ENCODE data around the gene EBI3.
"Not testable (repeated sequence)": the region's sequence is repeated elsewhere in the genome, so short reads cannot be mapped to it uniquely, and the experiment has no call there.

Gene EBI3

DNA sequence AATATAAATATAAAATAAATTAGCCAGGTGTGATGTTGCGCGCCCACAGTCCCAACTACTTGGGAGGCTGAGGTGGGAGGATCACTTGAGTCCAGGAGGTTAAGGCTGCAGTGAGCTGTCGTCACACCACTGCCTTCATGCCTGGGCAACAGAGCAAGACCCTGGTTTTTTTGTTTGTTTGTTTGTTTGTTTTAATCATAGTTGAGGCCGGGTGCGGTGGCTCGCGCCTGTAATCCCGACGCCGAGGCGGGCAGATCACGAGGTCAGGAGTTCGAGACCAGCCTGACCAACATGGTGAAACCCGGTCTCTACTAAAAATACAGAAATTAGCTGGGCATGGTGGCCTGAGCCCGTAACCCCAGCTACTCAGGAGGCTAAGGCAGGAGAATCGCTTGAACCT, 8.2 kb downstream of the EBI3 start:
- DNase-seq = not testable (repeated sequence)

DNA sequence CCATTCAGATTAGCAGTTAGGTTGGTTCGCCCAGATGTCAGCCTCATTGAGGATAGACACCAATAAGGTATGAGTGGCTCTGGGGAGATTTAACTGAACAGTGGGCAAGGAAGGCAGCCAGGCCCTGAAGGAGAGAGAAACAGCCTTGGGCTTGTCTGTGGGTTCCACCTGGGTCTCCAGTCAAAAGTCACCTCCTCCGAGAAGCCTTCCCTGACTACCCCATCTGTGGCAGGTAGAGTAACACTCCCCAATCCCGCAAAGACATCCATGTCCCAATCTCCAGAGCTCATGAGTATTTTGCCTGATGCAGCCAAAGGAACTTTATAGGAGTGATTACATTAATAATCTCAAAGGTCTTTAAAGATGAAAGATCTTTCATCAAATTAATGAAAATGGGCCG, 9.5 kb downstream of the EBI3 start:
- DNase-seq = no peak

DNA sequence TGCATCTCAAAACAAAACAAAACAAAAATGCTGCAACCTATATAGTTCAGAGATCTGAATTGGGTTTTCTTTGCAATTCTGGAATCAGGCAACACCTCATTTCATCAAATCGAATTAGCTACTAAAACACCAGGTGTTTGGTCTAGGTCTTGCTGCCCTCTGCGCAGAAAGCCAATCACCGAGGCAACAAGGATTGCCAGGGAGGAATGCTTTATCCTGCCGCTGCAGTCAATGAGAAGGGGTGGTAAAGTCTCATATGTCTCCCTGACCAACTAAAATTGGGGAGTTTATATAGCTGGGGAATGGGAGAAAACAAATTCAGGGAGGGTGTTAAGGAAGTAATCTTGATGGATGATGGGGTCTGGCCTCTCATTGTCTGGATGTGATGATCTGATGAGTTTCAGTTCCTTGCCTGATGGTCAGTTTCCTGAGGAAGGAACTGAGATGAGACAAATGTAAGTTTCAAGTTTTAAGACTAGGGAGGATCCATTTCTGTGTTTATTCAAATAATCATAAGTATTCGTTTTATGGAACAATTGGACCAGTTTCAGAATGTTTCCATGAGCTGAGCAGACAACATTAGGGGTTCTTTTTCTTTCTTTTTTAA, 12.6 kb downstream of the EBI3 start:
- DNase-seq = no peak

DNA sequence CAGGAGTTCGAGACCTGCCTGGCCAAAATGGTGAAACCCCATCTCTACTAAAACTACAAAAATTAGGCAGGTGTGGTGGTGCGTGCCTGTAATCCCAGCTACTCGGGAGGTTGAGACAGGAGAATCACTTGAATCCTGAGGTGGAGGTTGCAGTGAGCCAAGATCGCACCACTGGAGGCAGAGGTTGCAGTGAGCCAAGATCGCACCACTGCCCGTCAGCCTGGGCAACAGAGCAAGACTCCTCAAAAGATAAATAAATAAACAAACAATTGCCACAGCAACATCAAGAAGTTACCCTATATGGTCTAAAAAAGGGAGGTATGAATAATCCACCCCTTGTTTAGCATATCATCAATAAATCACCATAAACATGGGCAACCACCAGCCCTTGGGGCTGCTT, 16.6 kb downstream of the EBI3 start:
- DNase-seq = not testable (repeated sequence)

DNA sequence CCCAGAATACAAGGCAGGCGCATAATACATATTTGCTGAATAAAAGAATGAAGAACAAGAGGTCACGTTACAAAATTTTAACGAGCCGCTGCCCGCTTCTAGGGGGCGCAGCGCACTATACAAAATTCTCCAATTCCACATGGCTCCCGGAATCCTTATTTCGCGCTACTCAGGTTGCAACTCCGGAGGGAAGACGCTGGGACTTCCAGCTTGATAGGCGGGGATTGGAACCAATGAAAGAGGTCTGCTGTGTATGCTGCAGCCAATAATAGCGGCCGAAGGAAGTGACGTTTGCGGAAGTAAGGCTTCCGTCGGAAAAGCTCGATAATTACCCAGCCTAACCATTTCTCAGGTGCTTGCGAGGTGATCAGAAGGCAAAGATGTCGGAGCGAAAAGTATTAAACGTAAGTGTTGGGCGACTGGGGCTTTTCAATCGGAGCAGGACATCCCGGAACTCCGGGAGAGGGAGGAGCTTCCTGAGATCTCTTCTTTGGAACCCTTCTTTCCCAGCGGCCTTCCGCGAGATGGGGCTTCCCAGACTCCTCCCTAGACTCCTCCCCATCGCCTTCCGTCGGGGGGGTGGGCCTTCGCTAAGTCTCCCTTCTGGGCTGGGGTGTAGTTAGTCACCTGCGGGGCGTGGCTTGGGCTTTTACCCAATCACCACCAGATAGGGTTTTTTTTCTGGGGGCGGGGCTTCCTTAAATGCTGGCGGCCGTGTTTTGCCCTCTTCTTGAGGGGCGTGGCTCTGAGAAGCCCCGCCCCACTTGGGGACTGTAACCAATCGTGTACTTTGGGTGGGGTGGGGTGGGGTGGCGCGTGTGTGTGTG, 17.7 kb downstream of the EBI3 start, which contains the start of gene YJU2:
Gene YJU2, plus strand, starts transcription at position 314 of the 827 bp plus-strand sequence. Its CDS starts 67 bp downstream, at position 381.
- DNase-seq = peak; percentile 99

DNA sequence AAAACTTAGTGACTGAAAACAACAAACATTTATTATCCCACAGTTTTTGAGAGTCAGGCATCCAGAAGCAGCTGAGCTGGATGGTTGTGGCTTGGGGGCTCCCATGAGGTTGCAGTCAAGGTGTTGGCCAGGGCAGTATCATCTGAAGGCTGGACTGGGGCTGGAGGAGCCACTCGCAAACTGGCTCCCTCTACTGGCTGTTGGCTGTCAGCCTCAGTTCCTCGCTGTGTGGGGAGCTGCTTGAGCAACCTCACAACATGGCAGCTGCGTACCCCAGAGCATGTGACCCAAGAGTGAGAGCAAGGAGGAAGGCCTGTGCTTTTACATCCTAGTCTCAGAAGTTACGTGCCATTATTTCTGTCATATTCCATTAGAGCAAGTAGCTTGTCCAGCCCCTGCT, 27.2 kb downstream of the EBI3 start:
- no peak for DNase-seq

DNA sequence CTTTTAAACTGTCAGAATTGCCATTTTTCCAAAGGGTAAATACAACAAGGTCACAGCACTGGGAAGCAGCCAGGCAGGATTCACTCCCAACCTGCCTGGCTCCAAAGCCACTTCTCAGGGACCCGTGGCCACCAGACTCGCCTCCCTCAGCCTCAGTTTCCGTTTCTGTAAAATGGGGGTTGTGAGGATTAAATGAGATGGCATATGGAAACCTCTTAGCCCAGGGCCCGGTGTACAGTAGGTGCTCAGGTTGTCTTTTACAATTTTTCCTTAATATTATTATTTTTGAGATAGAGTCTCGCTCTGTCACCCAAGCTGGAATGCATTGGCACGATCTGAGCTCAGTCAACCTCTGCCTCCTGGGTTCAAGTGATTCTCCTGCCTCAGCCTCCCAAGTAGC, 27.7 kb downstream of the EBI3 start:
- DNase-seq = no peak

DNA sequence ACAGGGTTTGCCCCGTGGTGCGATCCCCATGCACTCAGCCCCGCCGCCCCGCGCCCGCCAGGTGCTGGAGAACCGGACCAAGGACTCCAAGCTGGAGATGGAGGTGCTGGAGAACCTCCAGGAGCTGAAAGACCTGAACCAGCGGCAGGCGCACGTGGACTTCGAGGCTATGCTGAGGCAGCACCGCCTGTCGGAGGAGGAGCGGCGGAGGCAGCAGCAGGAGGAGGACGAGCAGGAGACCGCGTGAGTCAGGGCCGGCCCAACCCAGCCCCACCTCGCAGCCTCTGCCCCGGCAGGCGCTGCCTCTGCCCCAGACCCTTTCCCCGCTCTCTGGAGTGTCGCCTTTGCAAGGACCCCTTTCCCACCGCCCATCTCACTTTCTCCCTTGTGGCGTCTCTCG, 28.9 kb downstream of the EBI3 start:
- no peak for DNase-seq

DNA sequence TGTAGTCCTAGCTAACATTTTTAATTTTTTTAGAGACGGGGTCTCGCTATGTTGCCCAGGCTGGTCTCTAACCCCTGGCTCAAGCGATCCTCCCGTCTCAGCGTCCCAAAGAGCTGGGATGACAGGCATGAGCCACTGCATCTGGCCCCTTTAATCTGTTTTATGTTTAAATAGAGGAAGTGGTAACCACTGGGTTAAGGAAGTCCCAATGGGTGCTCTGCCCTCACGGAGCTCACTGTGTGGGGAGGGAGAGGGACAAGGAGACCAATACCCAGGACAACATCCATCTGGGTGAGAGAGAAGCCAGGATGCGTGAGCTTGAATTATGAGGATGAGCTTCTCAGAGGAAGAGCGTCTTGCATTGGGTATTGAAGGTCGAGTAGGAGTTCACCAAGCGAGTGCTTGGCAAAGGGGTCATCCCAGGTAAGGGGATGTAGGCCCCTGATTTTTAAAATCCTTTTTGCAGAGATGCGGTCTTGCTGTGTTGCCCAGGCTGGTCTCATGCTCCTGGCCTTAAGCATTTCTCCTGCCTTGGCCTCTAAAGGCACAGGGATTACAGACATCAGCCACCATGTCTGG, 31.4 kb downstream of the EBI3 start:
- no peak for DNase-seq

DNA sequence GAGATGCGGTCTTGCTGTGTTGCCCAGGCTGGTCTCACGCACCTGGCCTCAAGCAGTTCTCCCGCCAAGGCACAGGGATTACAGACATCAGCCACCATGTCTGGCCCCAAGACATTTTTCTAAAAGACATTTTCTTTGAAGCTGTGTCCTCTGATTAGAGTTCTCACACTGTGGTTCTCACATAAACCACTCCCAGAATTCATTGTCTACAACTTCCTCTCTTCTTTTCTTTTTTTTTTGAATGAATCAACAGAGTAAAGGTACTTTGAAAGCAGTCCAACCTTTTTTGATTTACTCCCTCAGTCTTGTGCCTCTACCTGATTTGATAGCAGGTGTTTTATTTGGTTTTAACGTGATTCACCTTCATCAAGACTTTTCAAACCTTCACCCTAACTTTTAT, 35.5 kb downstream of the EBI3 start:
- no peak for DNase-seq

DNA sequence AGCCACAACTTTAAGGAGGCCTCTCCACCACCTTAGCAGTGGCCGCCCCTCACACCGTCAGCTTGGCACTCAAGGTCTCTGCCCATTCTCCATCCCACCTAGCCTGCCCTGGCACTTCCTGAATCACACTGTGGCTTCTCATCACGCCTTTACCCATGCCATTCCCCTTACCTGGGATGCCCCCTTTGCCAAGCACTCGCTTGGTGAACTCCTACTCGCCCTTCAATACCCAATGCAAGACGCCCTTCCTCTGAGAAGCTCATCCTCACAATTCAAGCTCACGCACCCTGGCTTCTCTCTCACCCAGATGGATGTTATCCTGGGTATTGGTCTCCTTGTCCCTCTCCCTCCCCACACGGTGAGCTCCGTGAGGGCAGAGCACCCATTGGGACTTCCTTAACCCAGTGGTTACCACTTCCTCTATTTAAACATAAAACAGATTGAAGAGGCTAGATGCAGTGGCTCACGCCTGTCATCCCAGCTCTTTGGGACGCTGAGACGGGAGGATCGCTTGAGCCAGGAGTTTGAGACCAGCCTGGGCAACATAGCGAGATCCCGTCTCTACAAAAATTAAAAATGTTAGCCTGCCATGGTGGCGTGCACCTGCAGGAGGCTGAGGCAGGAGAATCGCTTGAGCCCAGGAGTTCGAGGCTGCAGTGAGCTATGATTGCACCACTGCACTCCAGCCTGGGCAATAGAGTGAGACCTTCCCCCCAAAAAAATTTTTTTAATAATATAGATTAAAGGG, 37.1 kb downstream of the EBI3 start:
- DNase-seq = no peak

DNA sequence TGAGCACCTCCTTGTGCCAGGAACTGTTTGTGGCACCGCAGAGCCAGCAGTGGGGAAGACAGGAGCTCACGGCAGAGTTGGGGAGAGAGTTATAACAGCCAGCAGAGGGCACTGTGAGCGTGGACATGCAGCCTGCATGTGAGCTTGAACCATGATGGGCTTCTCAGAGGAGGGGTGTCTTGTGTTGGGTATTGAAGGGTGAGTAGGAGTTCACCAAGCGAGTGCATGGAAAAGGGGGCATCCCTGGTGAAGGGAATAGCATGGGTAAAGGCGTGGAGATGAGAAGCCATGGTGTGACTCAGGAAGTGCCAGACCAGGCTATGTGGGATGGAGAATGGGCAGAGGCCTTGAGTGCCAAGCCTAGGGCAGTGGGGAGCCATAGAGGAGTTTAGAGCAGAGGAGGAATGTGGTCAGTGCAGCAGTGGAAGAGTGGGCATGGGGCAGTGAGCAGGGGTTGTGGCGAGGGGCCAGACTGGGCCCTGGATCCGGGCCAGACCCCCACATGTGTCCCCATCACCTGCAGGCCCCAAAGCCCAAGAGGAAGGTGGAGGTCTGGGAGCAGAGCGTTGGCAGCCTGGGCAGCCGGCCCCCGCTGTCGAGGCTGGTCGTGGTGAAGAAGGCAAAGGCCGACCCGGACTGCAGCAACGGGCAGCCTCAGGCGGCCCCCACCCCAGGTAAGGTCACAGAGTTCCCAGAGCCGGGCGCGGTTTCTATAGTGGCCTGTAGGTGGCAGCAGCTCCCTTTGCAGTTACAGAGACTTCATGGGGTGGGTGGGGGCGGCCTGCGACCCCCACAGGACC, 38.0 kb downstream of the EBI3 start:
- peak; percentile 31 for DNase-seq

DNA sequence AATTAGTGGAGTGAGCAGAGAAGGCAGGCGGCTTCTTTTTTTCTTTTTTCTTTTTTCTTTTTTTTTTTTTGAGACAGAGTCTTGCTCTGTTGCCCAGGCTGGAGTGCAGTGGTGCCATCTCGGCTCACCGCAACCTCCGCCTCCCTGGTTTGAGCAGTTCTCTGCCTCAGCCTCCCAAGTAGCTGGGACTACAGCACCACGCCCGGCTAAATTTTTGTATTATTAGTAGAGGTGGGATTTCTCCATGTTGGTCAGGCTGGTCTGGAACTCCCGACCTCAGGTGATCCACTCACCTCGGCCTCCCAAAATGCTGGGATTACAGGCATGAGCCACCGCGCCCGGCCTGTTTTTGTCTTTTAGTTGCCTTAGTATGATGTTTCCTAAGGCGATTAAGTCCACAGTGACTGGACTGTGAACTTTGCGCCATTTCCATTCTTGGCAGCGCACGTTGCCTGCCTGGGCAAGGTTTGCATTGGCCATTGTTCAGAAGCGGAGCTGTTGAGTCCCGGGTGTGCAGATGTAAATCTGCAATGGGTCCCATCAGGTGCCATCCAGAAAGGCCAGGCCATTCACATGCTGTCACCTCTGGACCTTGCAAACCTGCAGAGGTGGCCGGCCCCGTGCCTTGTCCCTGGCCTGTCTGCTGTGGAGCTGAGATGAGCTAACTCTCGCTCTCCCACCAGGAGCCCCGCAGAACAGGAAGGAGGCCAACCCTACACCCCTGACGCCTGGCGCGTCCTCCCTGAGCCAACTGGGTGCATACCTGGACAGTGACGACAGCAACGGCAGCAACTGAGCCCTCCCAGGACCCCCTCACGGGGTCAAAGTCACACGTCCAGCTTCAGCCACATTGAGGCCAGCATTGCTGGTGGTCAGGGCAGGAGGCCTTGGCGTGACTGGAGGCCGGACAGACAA, 38.8 kb downstream of the EBI3 start:
- no peak for DNase-seq

DNA sequence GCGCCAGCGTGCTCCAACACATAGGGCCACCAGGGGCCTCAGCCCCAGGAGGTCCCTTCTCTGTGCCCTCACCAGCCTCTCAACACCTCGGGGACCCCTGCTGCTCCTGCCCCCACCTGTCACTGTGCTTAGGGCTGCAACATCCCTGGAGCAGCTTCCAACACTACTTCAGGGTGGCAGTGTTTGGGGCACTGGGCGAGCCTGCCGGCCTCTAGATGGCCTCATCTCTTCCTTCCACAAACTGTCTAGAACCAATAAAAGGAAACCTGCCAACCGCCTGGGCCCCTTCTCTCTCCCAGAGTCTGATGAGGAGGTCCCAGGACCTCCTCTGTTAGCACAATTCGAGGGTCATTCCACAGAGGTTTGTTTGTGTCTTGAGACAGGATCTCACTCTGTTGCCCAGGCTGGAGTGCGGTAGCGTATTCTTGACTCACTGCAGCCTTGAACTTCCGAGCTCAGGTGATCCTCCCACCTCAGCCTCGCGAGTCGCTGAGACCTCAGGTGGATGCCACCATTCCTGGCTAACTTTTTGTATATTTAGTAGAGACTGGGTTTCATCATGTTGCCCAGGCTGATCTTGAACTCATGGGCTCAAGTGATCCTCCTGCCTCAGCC, 39.6 kb downstream of the EBI3 start:
- no peak for DNase-seq

DNA sequence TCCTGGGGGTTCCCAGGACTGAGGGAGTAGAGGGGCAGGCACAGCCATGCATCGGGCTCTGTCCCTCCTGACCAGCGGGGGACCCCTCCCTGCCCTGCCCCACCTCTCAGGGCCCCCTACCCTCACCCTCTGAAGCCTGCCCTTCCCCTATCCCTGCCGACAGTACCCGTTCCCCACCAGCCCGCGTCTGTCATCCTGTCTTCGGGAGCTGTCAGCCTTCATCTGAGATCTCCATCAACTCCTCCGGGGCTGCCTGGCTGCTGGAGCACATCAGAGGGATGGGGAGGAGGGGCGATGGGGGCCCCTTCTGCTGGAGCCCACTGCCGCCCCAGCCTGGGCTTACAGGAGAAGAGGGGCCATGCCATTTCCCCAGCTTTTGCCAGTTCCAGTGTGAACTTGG, 43.6 kb downstream of the EBI3 start:
- DNase-seq = no peak

DNA sequence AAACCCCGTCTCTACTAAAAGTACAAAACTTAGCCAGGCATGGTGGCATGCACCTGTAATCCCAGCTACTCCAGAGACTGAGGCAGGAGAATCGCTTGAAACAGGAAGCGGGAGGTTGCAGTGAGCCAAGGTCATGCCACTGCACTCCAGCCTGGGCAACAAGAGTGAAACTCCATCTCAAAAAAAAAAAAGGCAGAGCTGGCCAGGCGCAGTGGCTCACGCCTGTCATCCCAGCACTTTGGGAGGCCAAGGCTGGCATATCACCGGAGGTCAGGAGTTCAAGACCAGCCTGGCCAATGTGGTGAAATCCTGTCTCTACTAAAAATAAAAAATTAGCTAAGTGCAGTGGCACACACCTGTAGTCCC, 45.0 kb downstream of the EBI3 start:
- not testable (repeated sequence) for DNase-seq

DNA sequence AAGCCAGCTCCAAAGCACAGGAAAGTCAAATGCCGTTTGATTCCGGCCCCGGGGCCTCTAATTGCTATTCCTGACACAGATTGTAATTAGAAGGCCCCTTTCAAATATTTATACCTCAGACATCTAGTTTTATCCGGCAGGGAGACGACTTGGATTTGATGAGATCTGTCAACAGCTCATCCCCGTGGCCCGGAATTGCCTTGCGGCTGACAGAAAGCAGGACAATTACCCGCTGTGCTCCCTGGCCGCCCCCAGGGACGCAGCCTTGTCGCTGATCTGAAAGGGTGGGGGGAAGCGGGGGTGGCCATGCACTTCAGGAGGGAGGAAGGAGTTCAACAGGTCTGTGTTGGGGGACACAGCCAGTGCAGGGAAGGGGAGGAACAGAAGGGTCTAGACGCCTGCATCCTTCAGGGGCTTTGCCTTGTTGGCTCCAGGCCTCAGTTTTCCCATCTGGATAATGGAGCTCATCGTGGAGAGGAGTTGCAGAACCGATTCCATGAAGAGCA, 47.9 kb downstream of the EBI3 start:
- DNase-seq = no peak

DNA sequence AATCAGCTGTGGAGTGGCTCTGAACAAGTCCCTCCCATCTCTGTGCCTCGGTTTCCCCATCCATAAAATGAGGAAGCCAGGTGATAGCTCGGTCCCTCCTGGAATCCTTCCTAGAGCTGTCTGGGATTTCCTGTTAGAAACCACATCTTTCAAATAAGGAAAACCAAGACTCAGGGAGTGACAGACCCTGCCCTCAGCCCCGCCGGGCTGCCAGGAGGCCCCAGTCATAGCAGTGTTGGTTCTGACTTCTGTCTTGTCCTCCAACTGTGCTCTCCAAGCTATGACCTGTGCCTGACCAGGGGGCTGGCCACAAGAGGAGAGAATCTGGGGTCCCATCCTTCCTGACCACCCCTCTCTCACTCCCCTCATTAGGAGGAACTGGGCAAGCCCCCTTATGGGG, 48.7 kb downstream of the EBI3 start:
- no peak for DNase-seq

DNA sequence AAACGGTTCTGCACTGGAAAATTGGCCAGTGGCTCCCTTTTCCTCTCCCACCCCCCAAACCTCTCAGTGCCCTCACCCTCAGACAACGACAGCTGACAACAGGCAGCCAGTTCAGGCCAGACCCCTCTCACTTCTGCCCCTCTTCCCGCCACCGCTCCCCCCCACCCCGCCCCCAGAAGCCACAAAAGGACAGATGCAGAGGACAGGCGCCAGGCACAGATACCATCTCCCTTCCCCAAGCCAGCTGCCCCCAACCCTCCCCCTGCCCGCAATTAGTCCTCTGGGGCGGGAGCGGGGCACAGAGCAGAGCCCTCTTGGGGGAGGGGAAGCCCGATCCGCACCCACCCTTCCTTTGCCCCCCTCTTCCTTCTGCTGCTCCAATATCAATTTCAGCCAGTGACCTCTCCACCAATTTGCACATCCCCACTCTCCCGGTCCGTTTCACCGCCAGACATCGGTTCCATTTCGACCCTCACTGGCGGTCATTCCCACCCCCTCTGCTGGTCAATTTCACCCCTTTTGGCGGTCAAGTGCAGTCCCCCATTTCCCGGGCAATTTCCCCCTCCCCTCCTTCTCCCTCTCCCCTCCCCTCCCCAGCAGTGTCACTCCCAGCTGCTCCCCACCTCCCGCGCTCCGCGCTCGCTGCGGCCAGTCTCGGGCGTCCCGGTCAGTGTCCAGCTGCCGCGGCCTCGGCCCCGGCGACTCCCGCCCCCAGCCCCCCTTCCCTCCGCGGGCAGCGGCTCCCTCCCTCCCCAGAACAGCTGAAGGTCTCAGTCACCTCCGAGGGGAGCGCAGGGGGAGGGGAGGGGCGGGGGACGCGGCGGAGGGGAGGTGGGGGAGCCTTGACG, 49.3 kb downstream of the EBI3 start, which contains the start of gene SHD:
Gene SHD, plus strand, starts transcription at position 848 of the 848 bp plus-strand sequence. CDS start 798 bp downstream, outside the sequence.
- DNase-seq = no peak

DNA sequence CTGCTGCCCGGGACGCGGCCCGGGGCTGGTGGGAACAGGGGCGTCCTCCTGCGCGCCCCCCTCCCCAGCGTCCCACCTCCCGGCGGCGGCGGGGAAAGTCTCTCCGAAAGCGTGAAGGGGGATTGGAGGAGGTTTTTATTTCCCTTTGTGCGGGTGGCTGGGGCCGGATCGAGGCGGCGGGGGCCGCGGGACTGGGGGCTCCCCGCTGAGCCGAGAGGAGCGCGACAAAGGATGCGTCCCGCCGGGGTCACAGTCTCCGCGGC, 49.9 kb downstream of the EBI3 start:
- no peak for DNase-seq
